Lower leg skin (tissue), 3 donors: ENCODE data around the gene EIF3B.

Experiments used
- POLR2A ChIP-seq, 2 donors: fragments of 450-650 bp; IDR thresholded peaks; one replicate each; pipeline ENCODE4 v1.6.1; 2016 to 2017; ENCODE audit warnings: antibody characterized with exemption in 2 of 2, mild to moderate bottlenecking in 1 of 2, moderate library complexity in 1 of 2
- TF ChIP-seq, protein P1 (sequence below), 3 donors: fragments of 450-650 bp; IDR thresholded peaks; one replicate each; pipeline ENCODE4 v1.5.1; 2016; ENCODE audit warnings: antibody characterized with exemption in 3 of 3, mild to moderate bottlenecking in 3 of 3, moderate library complexity in 2 of 3

DNA sequence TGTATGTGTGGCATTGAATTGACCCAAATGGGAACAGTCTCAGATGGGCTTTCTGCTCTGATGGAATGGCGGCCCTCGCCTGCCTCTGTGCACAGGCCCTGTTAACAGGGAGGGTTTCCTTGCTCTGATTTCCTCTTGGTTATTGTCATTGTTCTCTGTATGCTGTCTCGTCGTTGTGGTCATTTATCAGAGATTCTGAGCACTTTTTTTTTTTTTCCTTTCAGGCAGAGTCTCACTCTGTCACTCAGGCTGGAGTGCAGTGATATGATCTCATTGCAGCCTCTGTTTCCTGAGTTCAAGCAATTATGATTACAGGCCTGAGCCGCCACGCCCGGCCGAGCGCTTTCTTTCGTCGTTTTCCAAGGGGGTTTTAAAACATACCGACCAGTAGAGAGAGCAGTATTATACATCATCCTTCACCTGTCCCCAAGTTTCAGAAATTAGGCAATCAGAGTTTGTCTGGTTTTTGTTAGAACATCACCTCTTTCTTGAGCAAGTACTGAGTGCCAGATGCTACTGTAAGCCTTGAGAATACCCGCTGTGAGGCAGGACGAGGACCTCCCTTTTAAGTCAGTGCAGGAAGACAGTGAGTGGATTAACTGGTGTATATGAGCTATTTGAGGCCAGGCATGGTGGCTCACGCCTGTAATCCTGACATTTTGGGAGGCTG, 55.3 kb downstream of the EIF3B start:
- TF ChIP-seq, protein P1, sequence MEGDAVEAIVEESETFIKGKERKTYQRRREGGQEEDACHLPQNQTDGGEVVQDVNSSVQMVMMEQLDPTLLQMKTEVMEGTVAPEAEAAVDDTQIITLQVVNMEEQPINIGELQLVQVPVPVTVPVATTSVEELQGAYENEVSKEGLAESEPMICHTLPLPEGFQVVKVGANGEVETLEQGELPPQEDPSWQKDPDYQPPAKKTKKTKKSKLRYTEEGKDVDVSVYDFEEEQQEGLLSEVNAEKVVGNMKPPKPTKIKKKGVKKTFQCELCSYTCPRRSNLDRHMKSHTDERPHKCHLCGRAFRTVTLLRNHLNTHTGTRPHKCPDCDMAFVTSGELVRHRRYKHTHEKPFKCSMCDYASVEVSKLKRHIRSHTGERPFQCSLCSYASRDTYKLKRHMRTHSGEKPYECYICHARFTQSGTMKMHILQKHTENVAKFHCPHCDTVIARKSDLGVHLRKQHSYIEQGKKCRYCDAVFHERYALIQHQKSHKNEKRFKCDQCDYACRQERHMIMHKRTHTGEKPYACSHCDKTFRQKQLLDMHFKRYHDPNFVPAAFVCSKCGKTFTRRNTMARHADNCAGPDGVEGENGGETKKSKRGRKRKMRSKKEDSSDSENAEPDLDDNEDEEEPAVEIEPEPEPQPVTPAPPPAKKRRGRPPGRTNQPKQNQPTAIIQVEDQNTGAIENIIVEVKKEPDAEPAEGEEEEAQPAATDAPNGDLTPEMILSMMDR (IDR thresholded peaks at IDR 0.05) = no peak
- TF ChIP-seq POLR2A (IDR thresholded peaks at IDR 0.05) = no peak
